CD4-positive, CD25-positive, alpha-beta regulatory T cell (primary cell): Measurements from ENCODE around the gene IRX2. TPM values are rescaled to one million over a fixed set of nuclear protein-coding genes. Genes with fewer than 3 reads are reported as not detected.

ENCODE experiments used
- ATAC-seq, 2 donors: fragments of 150-1000 bp; cut with Tn5 transposase; one replicate each; pipeline ENCODE4 v1.10.0; 2021; ENCODE audit warnings: low read depth in 2 of 2, moderate number of reproducible peaks in 2 of 2, moderate library complexity in 1 of 2
- DNase-seq, 3 donors: peaks; one replicate each; pipeline versions ENCODE4 v3.0.0 to v3.0.0-alpha.2; 2012 to 2022; ENCODE audit warnings: mixed read lengths in 1 of 3
- H3K27ac ChIP-seq: one replicate; pipeline ENCODE4 v1.7.0; 2013; ENCODE audit warnings: mild to moderate bottlenecking, low read length; ENCODE audit not compliant: insufficient read depth, poor library complexity, severe bottlenecking
- H3K27me3 ChIP-seq: one replicate; pipeline ENCODE4 v1.7.0; 2013; ENCODE audit warnings: low read length; ENCODE audit not compliant: control insufficient read depth, insufficient read depth
- H3K36me3 ChIP-seq: one replicate; pipeline ENCODE4 v1.7.0; 2013; ENCODE audit warnings: mild to moderate bottlenecking, low read length, moderate library complexity; ENCODE audit not compliant: control insufficient read depth, insufficient read depth
- H3K4me1 ChIP-seq: 2 replicates; pipeline ENCODE4 v1.7.0; 2013; ENCODE audit warnings: mild to moderate bottlenecking, low read length; ENCODE audit not compliant: insufficient read depth, control insufficient read depth, poor library complexity, severe bottlenecking
- H3K4me3 ChIP-seq: one replicate; pipeline ENCODE4 v1.7.0; 2013; ENCODE audit warnings: low read depth, mild to moderate bottlenecking, low read length, moderate library complexity
- H3K9me3 ChIP-seq, 2 experiments: 1 replicate in 1 of 2; 2 replicates in 1 of 2; pipeline ENCODE4 v1.7.0; 2013; ENCODE audit warnings: low read length in 2 of 2, mild to moderate bottlenecking in 1 of 2, moderate library complexity in 1 of 2; ENCODE audit not compliant: control insufficient read depth in 2 of 2
- H3K27ac Mint-ChIP-seq, 3 donors: one replicate each; pipeline ENCODE4 v1.8.0; 2020 to 2022; ENCODE audit warnings: mild to moderate bottlenecking in 3 of 3, mixed read lengths in 3 of 3, moderate library complexity in 2 of 3
- H3K27me3 Mint-ChIP-seq: one replicate; pipeline ENCODE4 v1.8.0; 2022; ENCODE audit warnings: mild to moderate bottlenecking, mixed read lengths
- H3K36me3 Mint-ChIP-seq: one replicate; pipeline ENCODE4 v1.8.0; 2020; ENCODE audit warnings: mixed read lengths
- H3K4me1 Mint-ChIP-seq, 4 donors: one replicate each; pipeline ENCODE4 v1.8.0; 2020 to 2022; ENCODE audit warnings: mixed read lengths in 4 of 4, mild to moderate bottlenecking in 1 of 4
- H3K4me3 Mint-ChIP-seq, 4 donors: one replicate each; pipeline ENCODE4 v1.8.0; 2020 to 2022; ENCODE audit warnings: mild to moderate bottlenecking in 4 of 4, mixed read lengths in 4 of 4, moderate library complexity in 3 of 4
- H3K9me3 Mint-ChIP-seq, 7 donors: one replicate each; pipeline ENCODE4 v1.8.0; 2020 to 2022; ENCODE audit warnings: mixed read lengths in 7 of 7, mild to moderate bottlenecking in 3 of 7, moderate library complexity in 2 of 7
- polyA plus RNA-seq, 4 donors: library from polyadenylated mRNA; unstranded; fragments of 300-500 nt; fragmentation: Illumina TruSeq; gene quantifications; one replicate each; pipeline ENCODE4 v1.2.3, GENCODE V29; 2021
- total RNA-seq: library from RNA; stranded (reverse); gene quantifications from one replicate; pipeline ENCODE4 v1.2.3, GENCODE V29; 2022

The IRX2 gene
- total and polyA plus RNA-seq, 5 donors from 2014 or later: not detected

GRCh38 chr5:2776337-2777302 is 25.1 kb upstream of the IRX2 start:
- no peaks in the 10 kb centered on the region for H3K36me3 Mint-ChIP-seq
- no peaks in the 10 kb centered on the region for H3K36me3 ChIP-seq

GRCh38 chr5:2773327-2773726 is 21.9 kb upstream of the IRX2 start:
- no peaks in the 10 kb centered on the region for H3K27me3 ChIP-seq
- Mint-ChIP-seq H3K4me3 (no peak overlapping the region), H3K36me3 (no peaks in the 10 kb centered on the region), H3K27me3 (peaks cover 4% of the 10 kb centered on the region), H3K4me1 (no peaks in the 10 kb centered on the region), H3K27ac (no peak overlapping the region), H3K9me3 (peaks cover 0 to 8% (median 2%) of the 10 kb centered on the region in 7 donors)
- no peaks in the 10 kb centered on the region for H3K4me1 ChIP-seq
- no peaks in the 10 kb centered on the region for H3K36me3 ChIP-seq
- ATAC-seq (no peak), DNase-seq (no peak)
- no peak overlapping the region for H3K4me3 ChIP-seq
- H3K27ac ChIP-seq: no peak overlapping the region
- no peaks in the 10 kb centered on the region for H3K9me3 ChIP-seq

More at GRCh38 chr5:2776337-2777302, 25.1 kb upstream of the IRX2 start:
- no peaks in the 10 kb centered on the region for H3K4me1 ChIP-seq
- ATAC-seq (no peak), DNase-seq (no peak)
- H3K4me1 Mint-ChIP-seq: no peaks in the 10 kb centered on the region
- no peak overlapping the region for H3K27ac ChIP-seq
- peaks cover 4% of the 10 kb centered on the region for H3K27me3 Mint-ChIP-seq
- H3K4me3 ChIP-seq: no peak overlapping the region
- H3K27me3 ChIP-seq: no peaks in the 10 kb centered on the region
- H3K9me3 Mint-ChIP-seq: peaks cover 0 to 8% (median 1%) of the 10 kb centered on the region in 7 donors
- H3K9me3 ChIP-seq: no peaks in the 10 kb centered on the region
- no peak overlapping the region for H3K4me3 Mint-ChIP-seq
- H3K27ac Mint-ChIP-seq: no peak overlapping the region

GRCh38 chr5:2767089-2767488 is 15.6 kb upstream of the IRX2 start:
- H3K4me1 ChIP-seq: no peaks in the 10 kb centered on the region
- Mint-ChIP-seq H3K4me3 (no peak overlapping the region), H3K27me3 (peaks cover 10% of the 10 kb centered on the region), H3K4me1 (no peaks in the 10 kb centered on the region), H3K36me3 (no peaks in the 10 kb centered on the region), H3K27ac (no peak overlapping the region), H3K9me3 (peaks cover 0 to 2% (median 0%) of the 10 kb centered on the region in 7 donors)
- no peaks in the 10 kb centered on the region for H3K27me3 ChIP-seq
- H3K27ac ChIP-seq: no peak overlapping the region
- no peak overlapping the region for H3K4me3 ChIP-seq
- no peaks in the 10 kb centered on the region for H3K36me3 ChIP-seq
- DNase-seq (no peak), ATAC-seq (no peak)
- H3K9me3 ChIP-seq: no peaks in the 10 kb centered on the region

GRCh38 chr5:2764581-2764980 is 13.1 kb upstream of the IRX2 start:
- no peak for ATAC-seq
- H3K9me3 Mint-ChIP-seq: peaks cover 0 to 2% (median 0%) of the 10 kb centered on the region in 7 donors
- Histone ChIP-seq H3K9me3 (no peaks in the 10 kb centered on the region), H3K27me3 (no peaks in the 10 kb centered on the region), H3K4me1 (no peaks in the 10 kb centered on the region), H3K27ac (no peak overlapping the region), H3K36me3 (no peaks in the 10 kb centered on the region), H3K4me3 (no peak overlapping the region)
- peaks cover 20% of the 10 kb centered on the region for H3K27me3 Mint-ChIP-seq
- no peak overlapping the region for H3K4me3 Mint-ChIP-seq
- H3K4me1 Mint-ChIP-seq: no peaks in the 10 kb centered on the region
- no peak for DNase-seq
- H3K27ac Mint-ChIP-seq: no peak overlapping the region
- H3K36me3 Mint-ChIP-seq: no peaks in the 10 kb centered on the region

- no peak for ATAC-seq
- peaks cover 3% of the 10 kb centered on the region for H3K27me3 ChIP-seq
- H3K27ac Mint-ChIP-seq: no peak overlapping the region
- no peak overlapping the region for H3K27ac ChIP-seq
- no peaks in the 10 kb centered on the region for H3K36me3 Mint-ChIP-seq
- no peak for DNase-seq
- H3K27me3 Mint-ChIP-seq: peaks cover 27% of the 10 kb centered on the region
- no peak overlapping the region for H3K4me3 Mint-ChIP-seq
- no peak overlapping the region for H3K4me3 ChIP-seq
- no peaks in the 10 kb centered on the region for H3K36me3 ChIP-seq
- no peaks in the 10 kb centered on the region for H3K4me1 Mint-ChIP-seq
- no peaks in the 10 kb centered on the region for H3K9me3 Mint-ChIP-seq
- H3K9me3 ChIP-seq: no peaks in the 10 kb centered on the region
- no peaks in the 10 kb centered on the region for H3K4me1 ChIP-seq
Observed at GRCh38 chr5:2763533-2763794, 12.0 kb upstream of the IRX2 start.

GRCh38 chr5:2762744-2763532 is 11.5 kb upstream of the IRX2 start:
- Mint-ChIP-seq H3K36me3 (no peaks in the 10 kb centered on the region), H3K27ac (no peak overlapping the region), H3K4me1 (no peaks in the 10 kb centered on the region), H3K9me3 (no peaks in the 10 kb centered on the region), H3K27me3 (peaks cover 26% of the 10 kb centered on the region), H3K4me3 (no peak overlapping the region)
- Histone ChIP-seq H3K4me3 (no peak overlapping the region), H3K27ac (no peak overlapping the region), H3K27me3 (peaks cover 6% of the 10 kb centered on the region), H3K36me3 (no peaks in the 10 kb centered on the region), H3K4me1 (no peaks in the 10 kb centered on the region), H3K9me3 (no peaks in the 10 kb centered on the region)
- no peak for DNase-seq
- ATAC-seq: no peak

GRCh38 chr5:2761921-2762488 is 10.5 kb upstream of the IRX2 start:
- H3K27me3 ChIP-seq: peaks cover 11% of the 10 kb centered on the region
- no peaks in the 10 kb centered on the region for H3K36me3 ChIP-seq
- no peaks in the 10 kb centered on the region for H3K4me1 ChIP-seq
- DNase-seq (no peak), ATAC-seq (no peak)
- Mint-ChIP-seq H3K36me3 (no peaks in the 10 kb centered on the region), H3K9me3 (peaks cover 0 to 1% (median 0%) of the 10 kb centered on the region in 7 donors), H3K4me3 (no peak overlapping the region), H3K27me3 (peaks cover 30% of the 10 kb centered on the region), H3K4me1 (peaks cover 0 to 2% (median 0%) of the 10 kb centered on the region in 4 donors), H3K27ac (no peak overlapping the region)
- H3K27ac ChIP-seq: no peak overlapping the region
- no peak overlapping the region for H3K4me3 ChIP-seq
- H3K9me3 ChIP-seq: no peaks in the 10 kb centered on the region
